ENCODE results near the gene DNAJC4.

- TF ChIP-seq CTCF (IDR thresholded peaks at IDR 0.05 in 2 of 3, conservative IDR thresholded peaks at IDR 0.05 in 1 of 3; ENCODE audit: insufficient read depth in 2 of 3, low read depth in 1 of 3, low read length in 3 of 3) (peak in 1 of 3 experiments; percentile 58; a peak in 1 of 6 replicates), POLR2A (conservative IDR thresholded peaks at IDR 0.05) (no peak), SNRNP70 (optimal IDR thresholded peaks at IDR 0.05; ENCODE audit: low read depth, low read length) (no peak), NBN (IDR thresholded peaks at IDR 0.05; ENCODE audit: low read depth) (no peak), FOXJ3 (CRISPR knock-in tag; IDR thresholded peaks at IDR 0.05) (no peak), PML (IDR thresholded peaks at IDR 0.05; ENCODE audit: low read length) (no peak), ATF1 (CRISPR knock-in tag; IDR thresholded peaks at IDR 0.05) (no peak), ATF1 (tag; IDR thresholded peaks at IDR 0.05) (no peak), MLX (CRISPR knock-in tag; conservative IDR thresholded peaks at IDR 0.05) (no peak), CHD7 (IDR thresholded peaks at IDR 0.05; ENCODE audit: low read depth, low read length) (no peak), TGIF2 (CRISPR knock-in tag; IDR thresholded peaks at IDR 0.05) (no peak)
Measured at GRCh38 chr11:64234647-64235379, 4.5 kb downstream of the DNAJC4 start.
